ENCODE data around the gene CDKN1C.

GRCh38 chr11:2865922-2866577, 19.5 kb downstream of the CDKN1C start:
- TF ChIP-seq POLR2A (IDR thresholded peaks at IDR 0.05; ENCODE audit: low read length) (no peak), GATA1 (IDR thresholded peaks at IDR 0.05; ENCODE audit: low read depth, low read length) (no peak)
